GM12864 (cell line): ENCODE measurements around the gene DSCAML1.
"Not testable (repeated sequence)": the region's sequence is repeated elsewhere in the genome, so short reads cannot be mapped to it uniquely, and the experiment has no call there.

ENCODE experiments used
- DNase-seq: peaks from one replicate; pipeline ENCODE4 v3.0.0-alpha.2; 2011; ENCODE audit warnings: low read depth
- H3K4me3 ChIP-seq: 2 replicates; pipeline ENCODE4 v1.5.1; 2011; ENCODE audit warnings: mild to moderate bottlenecking, low read depth, low read length, control low read depth
- TF ChIP-seq, protein P1 (sequence below): IDR thresholded peaks from 2 replicates; pipeline ENCODE4 v1.5.1; 2011; ENCODE audit warnings: low read depth, mild to moderate bottlenecking, moderate library complexity, low read length, control low read depth, inconsistent platforms; ENCODE audit errors: missing control alignments

Gene DSCAML1

DNA sequence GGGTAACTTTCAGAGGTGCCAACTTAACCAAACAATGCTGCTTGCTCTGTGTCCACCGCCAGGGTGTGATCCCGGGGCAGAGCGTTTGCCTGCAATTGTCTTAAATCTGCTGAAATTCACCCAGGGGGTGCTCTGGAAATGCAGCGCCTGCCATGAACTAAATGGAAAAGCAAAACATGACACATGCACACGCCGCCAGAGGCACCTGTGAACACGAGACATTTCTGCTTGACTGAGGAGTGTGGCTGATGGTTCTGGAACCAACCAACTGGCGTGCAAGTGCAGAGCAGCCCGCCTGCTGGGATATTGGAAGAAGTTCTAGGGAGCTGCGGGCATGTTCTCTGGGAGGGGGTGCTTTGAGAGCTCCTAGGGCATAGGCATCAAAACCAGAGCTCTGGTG lies 30.4 kb downstream of the DSCAML1 start:
- H3K4me3 ChIP-seq, result no peak overlapping the region
- DNase-seq, result no peak

DNA sequence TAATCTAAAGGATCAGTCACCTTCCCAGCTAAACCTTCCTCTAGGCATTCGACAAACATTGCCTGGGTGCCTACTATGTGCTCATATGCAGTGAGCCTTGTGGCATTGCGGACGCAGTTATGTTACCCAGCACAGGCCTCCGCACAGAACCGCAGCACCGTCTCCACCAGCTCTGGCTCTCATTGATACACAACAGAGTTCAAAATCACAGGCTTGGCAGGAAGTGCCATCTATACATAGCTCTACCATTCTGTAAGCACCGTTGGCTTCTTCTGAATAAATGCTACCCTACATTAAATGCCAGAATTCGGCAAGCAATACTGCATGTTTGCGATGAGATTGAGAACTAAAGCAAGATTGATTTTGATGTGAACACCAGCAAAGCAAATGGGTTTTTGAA lies 31.0 kb downstream of the DSCAML1 start:
- H3K4me3 ChIP-seq, result no peak overlapping the region
- no peak for DNase-seq
- TF ChIP-seq, protein P1, sequence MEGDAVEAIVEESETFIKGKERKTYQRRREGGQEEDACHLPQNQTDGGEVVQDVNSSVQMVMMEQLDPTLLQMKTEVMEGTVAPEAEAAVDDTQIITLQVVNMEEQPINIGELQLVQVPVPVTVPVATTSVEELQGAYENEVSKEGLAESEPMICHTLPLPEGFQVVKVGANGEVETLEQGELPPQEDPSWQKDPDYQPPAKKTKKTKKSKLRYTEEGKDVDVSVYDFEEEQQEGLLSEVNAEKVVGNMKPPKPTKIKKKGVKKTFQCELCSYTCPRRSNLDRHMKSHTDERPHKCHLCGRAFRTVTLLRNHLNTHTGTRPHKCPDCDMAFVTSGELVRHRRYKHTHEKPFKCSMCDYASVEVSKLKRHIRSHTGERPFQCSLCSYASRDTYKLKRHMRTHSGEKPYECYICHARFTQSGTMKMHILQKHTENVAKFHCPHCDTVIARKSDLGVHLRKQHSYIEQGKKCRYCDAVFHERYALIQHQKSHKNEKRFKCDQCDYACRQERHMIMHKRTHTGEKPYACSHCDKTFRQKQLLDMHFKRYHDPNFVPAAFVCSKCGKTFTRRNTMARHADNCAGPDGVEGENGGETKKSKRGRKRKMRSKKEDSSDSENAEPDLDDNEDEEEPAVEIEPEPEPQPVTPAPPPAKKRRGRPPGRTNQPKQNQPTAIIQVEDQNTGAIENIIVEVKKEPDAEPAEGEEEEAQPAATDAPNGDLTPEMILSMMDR, result no peak

More for the DNA sequence above, 30.4 kb downstream of the DSCAML1 start:
- TF ChIP-seq, protein P1, result no peak

DNA sequence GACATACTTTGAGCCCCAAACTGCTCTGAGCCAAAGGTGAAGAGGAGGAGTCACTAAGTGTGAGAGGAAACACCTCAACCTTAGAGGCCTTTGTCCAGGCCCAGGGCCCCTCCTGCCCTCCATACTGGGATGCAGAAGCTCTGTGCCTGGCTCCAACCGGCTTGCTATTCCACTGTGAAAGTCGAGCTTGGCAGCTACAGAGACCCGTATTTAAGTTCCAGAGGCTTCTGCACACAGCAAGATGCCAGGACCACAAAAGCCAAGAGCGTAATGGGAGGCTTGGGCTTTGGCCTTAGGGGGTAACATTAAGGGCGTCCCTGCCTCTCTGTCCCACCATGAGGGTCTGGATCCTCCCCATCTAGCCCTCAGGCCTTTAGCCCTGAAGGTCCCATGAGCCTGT lies 31.9 kb downstream of the DSCAML1 start:
- DNase-seq, result no peak
- TF ChIP-seq, protein P1, result no peak
- no peak overlapping the region for H3K4me3 ChIP-seq

DNA sequence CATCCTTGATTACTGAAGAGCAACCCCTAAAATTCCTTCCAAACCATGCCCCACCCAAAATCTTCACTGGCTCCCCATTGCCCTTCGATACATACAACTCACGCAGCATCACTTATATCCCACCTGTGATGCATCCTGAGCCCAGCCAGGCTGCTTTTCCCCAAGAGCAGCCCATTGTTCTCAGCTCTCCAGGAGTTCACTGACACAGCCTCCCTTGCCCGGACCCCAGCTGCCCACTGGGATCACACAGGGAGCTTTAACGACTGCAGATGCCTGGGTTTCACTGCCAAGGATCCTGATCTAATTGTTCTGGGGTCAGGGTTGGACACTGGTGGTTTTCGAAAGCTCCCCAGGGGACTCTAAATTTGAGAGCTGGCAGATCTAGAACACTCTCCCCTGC lies 33.6 kb downstream of the DSCAML1 start:
- not testable (repeated sequence) for DNase-seq

DNA sequence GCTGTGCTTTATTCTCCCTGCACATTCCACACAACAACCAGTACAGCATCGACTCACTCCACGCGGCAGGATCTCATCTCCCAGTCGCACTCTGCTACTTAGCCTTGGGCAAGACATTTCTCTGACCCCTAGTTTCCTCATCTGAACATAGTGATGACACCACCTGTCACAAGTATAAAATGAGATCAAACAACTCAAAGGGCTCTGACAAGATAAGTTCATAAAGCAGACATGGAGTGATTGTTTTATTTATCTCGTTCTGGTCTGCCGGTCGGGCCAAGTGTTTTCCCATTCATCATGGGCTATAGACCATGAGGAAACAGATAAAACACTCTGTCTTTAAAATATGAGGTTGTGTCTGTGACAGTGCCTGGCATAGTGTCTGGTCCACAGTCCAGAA lies 35.0 kb downstream of the DSCAML1 start:
- no peak overlapping the region for H3K4me3 ChIP-seq
- no peak for DNase-seq
- TF ChIP-seq, protein P1, result no peak

More for the DNA sequence above, 33.6 kb downstream of the DSCAML1 start:
- not testable (repeated sequence) for H3K4me3 ChIP-seq

DNA sequence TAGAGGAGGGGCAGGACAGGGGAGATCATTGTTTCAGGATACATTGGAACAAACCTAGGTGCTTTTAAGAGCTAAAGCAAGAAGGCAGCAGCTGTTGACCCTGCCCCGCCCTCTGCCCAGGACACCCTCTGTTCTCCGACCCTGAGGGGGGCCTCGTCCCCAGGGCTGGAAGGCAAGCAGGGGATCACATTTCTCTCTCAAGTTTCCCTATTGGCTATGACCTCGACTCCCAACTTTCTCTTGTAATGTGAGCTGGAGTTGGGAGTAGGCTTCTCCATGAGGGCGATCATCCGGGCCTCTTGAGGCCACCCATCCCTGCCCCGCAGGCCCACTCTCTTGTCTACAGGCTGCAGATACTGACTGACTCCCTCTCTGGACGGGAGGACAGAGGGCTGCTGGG lies 37.7 kb downstream of the DSCAML1 start:
- no peak overlapping the region for H3K4me3 ChIP-seq
- DNase-seq, result no peak
- TF ChIP-seq, protein P1, result no peak

DNA sequence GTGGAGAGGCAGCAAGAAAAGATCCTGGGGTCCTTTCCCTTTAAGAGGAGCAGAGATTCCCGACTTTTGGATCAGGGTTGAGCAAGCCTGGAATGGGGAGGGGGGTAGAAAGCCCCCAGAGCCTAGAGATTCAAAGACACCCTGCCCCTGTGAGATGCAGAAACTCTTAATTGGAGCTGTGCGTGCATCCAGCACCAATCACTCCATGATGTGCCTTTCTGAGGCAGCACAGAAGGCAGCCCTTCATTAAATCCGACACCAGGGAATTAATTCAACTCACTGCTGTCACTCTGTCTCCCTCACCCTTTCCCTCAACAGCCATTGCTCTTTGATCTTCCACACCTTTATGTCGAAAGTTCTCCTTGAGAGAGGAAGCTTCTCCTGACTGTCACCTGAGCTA lies 43.0 kb downstream of the DSCAML1 start:
- TF ChIP-seq, protein P1, result no peak
- H3K4me3 ChIP-seq, result no peak overlapping the region
- DNase-seq, result no peak
